GM10266 (cell line): Measurements from ENCODE around the gene TCEAL7.

ENCODE experiments used
- DNase-seq: peaks from one replicate; pipeline ENCODE4 v3.0.0; 2012; ENCODE audit errors: extremely low spot score
- CTCF ChIP-seq: IDR thresholded peaks from 2 replicates; pipeline ENCODE4 v1.5.1; 2012; ENCODE audit warnings: mild to moderate bottlenecking, low read depth; ENCODE audit not compliant: control insufficient read depth, insufficient read depth; ENCODE audit errors: missing control alignments

Gene TCEAL7

DNA sequence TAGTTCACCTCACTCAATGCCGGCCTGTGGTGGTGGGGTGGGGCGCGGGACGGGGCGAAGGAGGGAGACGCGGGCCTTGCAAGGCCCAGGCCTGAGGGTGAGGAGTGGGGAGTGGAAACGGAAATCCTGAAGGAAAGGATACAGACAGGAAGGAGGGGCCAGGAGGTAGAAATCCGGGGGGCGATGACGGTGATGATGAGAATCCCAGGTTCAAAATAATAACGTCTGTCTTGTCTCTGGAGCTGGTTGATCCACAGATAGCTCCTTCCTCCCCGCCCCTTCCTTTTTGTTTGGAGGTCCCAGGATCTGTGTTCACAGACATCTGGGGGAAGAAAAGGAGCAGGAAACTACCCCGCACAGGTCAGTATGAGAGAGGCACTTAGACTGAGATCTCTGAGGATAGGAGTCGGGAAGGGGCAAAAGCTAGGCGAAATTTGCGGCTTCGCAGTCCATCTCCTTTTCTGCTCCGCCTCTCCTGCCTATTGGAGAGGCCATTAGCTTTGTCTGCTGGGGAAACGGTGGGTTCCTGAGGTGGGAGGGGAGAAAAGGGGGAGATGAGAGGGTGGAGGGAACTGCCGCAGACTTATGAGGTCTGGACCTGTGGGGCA is 746 bp downstream of the TCEAL7 start:
- DNase-seq = no peak
- TF ChIP-seq CTCF = no peak

DNA sequence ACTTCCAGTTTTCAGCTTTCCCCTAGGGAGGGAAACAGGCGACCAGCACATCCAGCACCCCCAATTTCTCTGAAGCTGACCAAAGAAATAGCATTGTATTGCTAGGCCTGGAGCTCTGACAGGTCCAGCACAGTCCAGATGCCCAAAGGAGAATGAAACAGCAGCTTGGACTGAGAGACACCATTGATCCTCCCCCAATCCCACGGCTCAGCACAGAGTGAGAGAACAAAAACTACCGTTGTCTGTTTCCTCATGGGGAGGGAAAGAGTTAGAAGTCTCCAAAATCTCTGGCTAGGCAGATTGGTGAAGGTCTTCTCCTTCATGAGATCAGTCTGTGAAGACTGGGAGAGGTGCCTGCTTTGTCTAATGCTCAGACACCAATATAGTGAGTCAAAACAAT is 8.6 kb downstream of the TCEAL7 start:
- DNase-seq = no peak
- no peak for TF ChIP-seq CTCF

GRCh38 chrX:103343105-103343504 is 13.1 kb downstream of the TCEAL7 start:
- peak; percentile 27 for DNase-seq
- TF ChIP-seq CTCF = peak; percentile 49

DNA sequence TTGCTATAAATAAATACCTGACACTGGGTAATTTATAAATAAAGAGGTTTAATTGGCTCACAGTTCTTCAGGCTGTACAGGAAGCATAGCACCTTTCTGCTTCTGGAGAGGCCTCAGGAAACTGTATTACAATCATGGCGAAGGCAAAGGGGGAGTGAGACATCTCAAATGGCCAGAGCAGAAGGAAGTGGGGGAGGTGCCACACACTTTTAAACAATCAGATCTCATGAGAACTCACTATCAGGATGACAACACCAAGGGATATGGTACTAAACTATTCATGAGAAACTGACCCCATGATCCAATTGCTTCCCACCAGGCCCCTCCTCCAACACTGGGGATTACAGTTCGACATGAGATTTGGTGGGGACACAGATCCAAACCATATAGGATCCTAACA is 14.6 kb downstream of the TCEAL7 start:
- no peak for TF ChIP-seq CTCF
- no peak for DNase-seq

DNA sequence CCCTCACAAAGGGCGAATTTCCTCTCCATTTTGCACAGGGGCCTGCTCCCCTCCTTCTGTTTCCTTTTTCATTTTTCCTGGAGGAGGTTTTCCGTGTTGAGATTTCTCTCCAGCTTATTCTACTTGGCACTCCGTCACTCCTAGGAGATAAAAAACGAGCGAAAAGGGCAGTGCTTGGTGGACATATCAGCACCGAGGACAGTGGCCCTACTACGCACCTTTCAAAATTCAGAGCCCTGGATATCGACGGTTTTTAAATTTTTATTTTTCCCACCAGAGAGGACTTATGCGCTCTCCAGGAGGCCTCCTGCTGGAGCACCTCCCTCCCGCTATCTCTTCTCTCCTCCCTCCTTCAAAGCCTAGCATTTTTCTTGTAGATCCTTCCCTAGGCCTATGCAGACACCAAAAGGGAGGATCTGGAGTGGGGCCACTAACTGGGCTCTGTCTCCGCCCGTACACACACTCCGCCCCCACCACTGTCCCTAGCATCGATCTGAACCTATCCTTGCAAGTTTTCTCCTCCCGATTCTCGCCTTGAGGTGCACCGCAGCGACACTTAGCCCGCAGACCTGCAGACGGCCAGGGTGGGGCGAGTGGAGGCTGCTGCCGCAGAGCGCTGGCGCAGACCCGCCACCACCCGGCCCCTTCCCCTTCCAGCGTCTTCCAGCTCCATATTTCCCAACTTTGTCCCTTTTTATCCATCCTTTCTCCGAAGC is 17.8 kb downstream of the TCEAL7 start:
- TF ChIP-seq CTCF = no peak
- no peak for DNase-seq

DNA sequence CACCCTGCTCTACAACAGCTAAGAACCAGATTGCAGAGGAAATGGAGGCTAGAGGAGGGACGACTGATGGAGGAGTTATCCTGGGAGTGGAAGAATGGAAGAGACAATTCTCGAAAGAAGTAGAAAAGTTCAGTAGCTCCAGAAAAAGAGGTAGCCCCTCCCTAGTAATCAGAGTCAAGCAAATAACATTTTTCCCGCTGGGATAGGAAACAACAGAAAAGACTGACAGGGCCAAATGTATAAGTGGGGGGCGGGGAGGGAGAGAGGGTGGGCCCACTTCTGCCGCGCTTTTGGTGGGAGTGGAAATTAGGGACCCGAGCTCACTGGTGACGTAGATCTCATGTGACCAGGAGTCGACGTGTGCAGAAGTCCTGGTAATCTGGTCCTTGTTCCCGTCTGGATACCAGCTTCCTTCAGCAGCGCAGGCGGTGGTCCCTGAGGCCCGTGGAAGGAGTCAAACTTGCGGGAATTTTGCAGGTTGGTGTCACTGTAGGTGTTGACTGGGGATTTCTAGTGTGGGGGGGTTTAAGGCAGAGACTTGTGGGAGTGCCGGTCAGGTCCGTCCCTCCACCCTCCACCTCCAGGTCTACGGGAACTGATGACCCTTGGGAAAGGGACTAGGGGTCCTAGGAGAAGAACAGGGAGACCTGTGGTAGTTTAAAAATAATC is 26.2 kb downstream of the TCEAL7 start, which contains the start of gene TCEAL9:
Gene TCEAL9 (plus strand): TSS at position 377 of the 669 bp plus-strand sequence. CDS start 1,179 bp downstream, outside the sequence.
- DNase-seq = no peak
- TF ChIP-seq CTCF = no peak

DNA sequence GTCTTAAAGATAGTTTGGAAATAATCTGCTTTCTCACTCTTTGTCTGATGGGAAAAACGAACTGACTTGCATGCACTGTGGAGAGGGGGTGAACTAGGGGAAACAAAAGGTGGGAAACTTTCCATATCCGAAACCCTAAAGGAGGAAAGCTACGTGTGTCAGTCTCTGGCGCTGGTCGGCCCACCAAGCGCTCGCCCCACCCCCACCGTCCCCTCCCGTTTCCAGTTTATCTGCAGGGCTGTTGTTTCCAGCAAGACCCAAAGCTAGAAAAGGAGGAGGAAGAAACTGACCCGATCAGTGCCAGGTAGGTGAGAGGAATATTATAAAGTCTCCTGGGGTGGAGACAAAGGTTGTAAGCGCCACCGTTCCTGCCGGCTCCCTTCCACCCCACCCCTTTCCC is 26.8 kb downstream of the TCEAL7 start:
- DNase-seq = no peak
- no peak for TF ChIP-seq CTCF
